HG02610 (cell line): ENCODE measurements around the gene HMBS.
"Not testable (repeated sequence)": the region's sequence is repeated elsewhere in the genome, so short reads cannot be mapped to it uniquely, and the experiment has no call there.

Experiments
- ATAC-seq: cut with Tn5 transposase; IDR thresholded peaks from one replicate; pipeline ENCODE4 v1.9.1; 2021; ENCODE audit warnings: mild to moderate bottlenecking, moderate library complexity; ENCODE audit not compliant: unreplicated experiment

HMBS gene

DNA sequence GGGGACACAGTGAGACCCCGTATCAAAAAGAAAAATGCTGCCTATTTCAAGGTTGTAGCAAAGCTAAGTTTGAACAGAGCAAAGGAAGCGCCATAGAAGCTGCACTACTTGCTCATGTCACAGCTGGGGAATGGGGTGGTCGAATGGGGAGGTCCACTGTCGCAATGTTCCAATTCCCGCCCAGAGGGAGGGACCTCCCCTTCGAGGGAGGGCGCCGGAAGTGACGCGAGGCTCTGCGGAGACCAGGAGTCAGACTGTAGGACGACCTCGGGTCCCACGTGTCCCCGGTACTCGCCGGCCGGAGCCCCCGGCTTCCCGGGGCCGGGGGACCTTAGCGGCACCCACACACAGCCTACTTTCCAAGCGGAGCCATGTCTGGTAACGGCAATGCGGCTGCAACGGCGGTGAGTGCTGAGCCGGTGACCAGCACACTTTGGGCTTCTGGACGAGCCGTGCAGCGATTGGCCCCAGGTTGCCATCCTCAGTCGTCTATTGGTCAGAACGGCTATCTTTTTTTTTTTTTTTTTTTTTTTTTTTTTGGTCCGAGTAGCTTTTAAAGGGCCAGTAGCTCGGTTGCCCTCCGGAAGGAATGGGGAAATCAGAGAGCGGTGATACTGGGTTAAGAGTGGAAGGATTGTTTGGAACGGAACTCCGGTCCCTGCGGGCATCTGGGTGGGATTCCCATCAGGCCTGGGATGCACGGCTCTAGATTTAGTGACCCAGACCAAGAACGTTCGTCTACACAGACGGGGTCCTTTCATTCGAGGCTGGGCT lies at the start of gene HMBS:
TSS of gene HMBS (plus strand) at position 219 of the 774 bp plus-strand sequence. CDS start at position 372, 153 bp downstream.
- peak; percentile 91 for ATAC-seq

DNA sequence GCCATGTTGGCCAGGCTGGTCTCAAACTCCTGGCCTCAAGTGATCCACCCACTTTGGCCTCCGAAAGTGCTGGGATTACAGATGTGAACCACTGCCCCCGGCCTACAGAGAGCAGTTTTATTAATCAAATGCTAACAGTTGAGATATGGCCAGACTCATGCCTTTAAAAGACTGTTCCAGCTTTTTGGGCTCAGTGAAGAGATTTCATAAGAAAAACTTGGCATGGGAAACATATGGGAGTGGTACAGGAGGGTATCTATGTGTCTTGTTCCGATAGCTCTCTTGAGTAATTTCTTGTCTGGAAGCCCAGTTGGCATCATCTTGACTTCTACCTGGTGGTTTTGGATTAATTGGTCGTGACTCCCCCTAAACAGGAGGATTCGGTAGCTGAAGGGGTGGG lies 45.8 kb upstream of the HMBS start:
- ATAC-seq: no peak

DNA sequence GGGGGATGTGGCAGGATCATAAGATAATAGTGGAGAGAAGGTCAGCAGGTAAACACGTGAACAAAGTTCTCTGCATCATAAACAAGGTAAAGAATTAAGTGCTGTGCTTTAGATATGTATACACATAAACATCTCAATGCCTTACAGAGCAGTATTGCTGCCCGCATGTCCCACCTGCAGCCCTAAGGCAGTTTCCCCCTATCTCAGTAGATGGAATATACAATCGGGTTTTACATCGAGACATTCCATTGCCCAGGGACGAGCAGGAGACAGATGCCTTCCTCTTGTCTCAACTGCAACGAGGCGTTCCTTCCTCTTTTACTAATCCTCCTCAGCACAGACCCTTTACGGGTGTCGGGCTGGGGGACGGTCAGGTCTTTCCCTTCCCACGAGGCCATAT lies 45.2 kb upstream of the HMBS start:
- ATAC-seq: not testable (repeated sequence)

DNA sequence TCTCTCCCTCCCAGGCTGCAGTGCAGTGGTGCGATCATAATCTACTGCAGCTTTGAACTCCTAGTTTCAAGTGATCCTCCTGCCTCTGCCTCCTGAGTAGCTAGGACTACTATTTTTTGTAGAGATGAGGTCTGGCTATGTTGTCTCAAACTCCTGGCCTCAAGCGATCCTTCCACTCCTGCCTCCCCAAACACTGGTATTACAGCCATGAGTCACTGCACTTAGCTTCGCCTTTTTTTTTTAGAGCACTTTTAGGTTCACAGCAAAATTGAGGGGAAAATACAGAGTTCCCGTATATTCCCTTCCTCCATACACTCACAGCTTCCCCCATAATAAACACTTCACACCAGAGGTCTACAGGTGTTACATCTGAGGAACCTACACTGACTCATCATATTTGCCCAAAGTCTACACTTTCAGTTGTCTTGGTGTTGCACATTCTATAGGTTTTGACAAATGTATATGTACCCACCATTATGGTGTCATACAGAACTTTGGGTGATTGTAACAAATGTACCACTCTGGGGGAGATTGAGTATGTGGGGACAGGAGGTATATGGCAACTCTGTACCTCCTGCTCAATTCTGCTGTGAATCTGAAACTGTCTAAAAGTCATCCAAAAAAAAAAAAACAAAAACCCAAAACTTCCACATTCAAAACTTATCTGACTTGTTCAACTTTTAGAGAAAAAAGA lies 42.7 kb upstream of the HMBS start:
- no peak for ATAC-seq

DNA sequence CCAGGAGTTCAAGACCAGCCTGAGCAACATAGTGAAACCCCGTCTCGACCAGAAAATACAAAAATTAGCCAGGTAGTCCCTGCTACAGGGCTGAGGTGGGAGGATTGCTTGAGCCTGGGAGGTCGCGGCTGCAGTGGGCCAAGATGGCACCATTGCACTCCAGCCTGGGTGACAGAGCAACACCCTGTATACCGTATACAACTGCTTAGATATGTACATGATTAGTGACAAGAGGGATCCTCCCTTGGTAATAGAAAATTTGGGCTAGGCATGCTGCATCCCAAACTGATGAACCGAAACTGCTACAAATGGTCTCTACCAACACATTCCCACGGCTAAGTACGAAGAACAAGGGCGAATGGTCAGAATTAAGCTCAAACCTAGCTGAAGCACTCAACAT lies 41.8 kb upstream of the HMBS start:
- ATAC-seq: no peak

DNA sequence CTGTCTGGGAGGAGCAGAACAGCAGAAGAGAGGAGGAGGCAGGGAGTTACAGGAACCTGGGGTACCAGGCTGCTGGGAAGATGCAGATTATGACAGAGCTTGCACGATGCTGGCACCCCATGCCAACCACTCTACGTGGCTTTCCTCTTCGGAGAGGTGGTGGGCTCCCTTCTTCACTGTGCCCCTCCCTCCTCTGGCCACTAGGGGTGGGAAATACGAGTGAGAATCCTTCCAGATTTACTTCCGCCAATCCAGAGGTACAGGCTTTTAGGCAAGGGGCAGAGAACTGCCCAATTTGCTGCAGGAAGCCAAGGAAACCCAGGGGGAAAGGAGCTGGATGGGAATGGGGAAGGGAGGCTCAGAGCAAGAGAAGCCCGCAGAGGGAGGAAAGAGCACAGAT lies 40.0 kb upstream of the HMBS start:
- ATAC-seq: no peak

DNA sequence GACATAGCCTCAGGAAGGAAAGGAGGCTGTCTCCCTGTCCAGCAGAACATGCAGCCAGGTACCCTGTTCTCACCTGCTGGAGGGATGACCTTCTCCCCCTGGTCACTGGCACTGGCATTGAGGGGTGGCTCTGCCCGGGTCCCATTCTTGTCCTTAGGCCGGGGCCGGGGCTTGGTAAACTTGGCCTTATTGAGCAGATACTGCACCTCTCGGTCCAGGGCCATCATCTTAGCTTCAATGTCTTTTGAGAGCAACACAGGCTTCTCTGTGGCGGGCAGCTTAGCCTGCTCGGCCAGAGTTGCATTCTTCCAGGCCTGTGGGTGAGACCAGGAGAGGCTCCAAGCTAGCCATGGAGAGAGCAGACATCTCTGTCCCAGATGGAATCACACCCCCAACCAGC lies 38.2 kb upstream of the HMBS start:
- ATAC-seq: no peak

DNA sequence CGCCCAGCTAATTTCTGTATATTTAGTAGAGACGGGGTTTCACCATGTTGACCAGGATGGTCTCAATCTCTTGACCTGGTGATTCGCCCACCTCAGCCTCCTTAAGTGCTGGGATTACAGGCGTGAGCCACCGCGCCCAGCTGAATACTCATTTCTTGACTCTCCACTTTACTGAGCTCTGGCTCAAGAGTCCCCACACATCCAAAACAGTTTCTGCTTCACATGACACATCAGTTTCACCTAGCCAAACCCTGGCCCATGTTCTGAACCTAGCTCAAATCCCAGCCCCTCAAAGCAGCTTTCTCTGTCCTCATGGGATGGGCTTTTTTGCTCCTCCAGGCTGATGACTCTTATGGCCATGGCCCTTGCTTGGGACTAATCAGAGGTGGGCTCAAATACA lies 37.5 kb upstream of the HMBS start:
- ATAC-seq: no peak

DNA sequence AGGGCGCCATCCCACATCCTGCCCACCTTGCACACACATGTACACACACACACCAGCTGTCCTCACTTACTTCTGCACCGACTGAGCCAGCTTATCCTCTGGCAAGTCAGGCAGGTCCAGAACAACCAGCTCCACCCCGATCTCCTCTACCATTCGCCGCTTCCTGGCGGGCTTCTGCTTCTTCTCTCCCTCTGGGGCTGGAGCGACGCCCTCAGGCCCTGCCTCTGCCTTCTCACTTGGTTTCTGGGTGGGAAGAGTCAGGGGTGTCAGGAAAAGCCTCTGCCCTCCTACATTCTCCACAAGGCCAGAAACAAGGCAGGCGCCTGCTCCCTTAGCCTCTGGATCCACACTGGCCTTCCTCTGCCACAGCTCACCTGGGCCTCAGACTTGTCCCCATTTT lies 36.0 kb upstream of the HMBS start:
- ATAC-seq: no peak

DNA sequence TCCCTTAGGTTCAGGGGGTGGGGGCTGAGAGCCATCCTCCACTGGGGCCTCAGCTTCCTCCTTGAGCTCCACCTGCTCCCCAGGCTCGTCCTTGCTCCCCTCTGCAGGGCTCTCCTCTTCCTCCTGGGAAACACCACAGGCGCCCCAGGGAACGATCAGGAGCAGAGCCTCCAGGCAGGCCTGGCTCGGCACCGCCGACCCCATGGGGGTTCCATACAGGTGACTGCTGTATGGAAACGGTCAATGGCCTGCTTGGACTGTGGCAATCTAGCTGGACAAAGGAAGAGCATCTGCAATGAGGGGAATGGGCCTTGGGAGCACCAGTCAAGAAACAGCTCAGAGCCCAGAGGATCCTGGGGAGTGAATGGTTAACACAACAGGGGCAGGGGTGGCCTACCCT lies 35.6 kb upstream of the HMBS start:
- no peak for ATAC-seq

DNA sequence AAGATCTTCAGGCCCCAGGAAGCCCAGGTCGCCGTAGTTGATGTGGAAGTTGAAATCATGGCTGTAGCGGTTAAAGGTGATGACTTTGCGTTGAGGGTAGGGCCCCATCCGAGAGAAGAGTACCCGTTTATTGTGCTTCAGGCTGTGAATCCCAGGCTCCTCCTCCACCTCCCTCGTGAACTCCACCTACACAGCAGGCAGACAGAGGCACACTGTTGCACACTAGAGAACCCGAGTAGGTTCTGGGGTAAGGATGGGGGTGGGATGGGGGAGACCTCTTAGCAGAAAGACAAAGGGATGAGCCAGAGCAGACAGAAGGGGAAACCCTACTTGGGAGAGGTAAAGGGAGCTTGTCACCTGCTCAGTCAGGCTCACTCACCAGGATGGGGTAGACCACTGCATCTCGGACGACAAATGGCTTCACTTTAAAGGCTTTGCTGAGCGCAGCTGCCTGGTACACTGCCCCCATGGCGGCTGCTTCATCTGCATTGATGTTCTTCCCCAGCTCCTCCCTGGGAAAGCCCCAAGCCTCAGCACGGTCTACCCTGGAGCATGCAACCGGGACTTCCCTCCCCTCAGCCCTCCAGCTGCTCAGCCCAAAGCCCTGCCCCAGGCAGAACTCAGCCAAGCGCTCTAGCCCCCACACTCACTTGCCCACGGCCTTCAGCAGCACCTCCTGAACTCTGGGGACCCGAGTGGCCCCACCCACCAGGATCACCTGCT lies 33.1 kb upstream of the HMBS start:
- peak; percentile 71 for ATAC-seq

DNA sequence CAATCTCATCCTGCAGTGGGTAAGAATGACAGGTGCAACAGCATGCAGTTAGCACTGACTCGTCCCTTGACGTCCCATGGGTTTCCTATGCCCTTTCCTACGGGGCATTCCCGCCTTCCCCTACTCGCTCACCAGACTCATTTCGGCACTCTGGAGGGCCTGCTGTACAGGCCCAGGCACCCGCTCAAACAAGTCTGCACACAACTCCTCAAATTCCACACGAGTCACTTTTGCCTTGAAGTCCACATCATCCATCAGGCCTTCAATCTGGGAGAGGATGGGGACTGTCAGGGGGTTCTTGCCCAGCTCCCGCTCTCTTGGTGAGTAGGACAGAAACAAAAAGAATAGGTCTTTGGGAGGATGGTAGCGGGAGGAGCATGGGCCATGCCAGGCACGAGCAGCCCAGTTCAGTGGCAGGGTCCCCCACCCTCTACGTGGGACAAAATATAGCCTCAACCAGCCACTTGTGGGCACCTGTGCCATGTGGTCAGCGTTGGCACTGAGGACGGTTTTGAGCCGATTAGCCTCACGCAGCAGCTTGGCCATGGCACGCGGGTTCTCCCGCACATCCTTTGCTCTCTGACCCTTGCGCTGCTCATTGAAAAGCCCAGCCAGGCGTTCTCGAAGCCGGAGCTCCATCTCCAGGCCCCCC lies 32.4 kb upstream of the HMBS start:
- ATAC-seq: no peak

DNA sequence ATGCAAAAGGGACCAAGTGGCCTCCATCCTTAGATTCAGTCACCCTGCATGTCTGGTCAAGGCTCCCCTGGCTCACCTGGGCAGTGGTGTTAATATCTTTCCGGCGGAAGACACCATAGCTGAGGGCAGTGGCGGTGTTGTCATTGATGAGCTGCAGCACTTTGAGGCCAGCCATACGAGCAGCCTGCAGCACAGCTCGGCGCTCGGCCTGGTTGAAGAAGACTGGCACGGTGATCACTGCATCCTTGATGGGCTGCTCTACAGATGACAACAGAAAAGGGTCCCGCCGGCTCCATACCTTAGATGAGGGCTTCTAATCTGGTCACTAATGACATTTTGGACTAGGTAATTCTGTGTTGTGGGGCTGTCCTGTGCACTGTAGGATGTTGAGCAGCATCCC lies 30.3 kb upstream of the HMBS start:
- no peak for ATAC-seq

DNA sequence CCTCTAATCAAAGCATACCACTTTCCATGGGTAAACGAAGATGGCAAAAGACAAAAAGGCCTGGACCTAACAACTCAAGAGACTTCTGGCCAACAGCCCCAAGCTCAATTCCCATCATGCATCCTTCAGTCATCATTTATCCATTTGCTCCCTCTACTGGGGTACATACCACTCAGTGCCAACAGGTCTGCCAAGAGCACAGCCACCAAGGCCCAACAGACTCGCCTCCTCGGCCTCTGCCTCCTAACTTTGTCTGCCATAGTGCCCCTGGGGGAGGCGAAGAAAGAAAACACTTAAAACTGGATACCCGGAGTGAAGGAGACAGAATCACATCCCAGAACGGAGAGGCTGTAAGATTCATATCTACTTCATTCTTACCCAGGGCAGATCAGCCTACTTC lies 28.8 kb upstream of the HMBS start:
- no peak for ATAC-seq

DNA sequence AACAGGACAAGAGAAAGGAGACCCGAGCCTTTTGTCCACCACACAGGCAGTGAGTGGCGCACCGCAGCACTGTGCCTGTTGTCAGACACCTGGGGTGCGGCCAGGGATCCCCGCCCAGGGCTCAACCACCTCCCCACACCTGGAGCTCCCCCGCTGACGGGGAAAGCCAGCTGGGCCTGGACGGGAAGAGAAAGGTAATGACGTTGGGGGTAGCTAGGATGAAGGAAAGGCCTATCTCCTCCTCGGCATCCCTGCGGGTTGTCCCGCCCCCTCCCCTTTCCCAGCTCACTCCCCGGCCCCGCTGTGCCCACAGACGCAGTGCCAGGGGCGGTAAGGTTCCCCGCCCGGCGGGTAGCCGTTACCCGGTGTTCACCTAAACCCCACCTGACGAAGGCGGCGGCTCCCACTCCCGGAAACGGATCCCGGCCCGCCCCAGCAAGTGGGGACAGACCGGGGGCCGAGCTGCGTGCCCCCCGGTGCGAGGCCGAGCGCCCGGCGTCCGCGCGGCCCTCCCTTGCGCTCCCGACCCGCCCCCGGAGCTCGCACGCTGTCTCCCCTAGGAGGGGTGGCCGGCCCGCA lies 28.2 kb upstream of the HMBS start:
- peak; percentile 3 for ATAC-seq

DNA sequence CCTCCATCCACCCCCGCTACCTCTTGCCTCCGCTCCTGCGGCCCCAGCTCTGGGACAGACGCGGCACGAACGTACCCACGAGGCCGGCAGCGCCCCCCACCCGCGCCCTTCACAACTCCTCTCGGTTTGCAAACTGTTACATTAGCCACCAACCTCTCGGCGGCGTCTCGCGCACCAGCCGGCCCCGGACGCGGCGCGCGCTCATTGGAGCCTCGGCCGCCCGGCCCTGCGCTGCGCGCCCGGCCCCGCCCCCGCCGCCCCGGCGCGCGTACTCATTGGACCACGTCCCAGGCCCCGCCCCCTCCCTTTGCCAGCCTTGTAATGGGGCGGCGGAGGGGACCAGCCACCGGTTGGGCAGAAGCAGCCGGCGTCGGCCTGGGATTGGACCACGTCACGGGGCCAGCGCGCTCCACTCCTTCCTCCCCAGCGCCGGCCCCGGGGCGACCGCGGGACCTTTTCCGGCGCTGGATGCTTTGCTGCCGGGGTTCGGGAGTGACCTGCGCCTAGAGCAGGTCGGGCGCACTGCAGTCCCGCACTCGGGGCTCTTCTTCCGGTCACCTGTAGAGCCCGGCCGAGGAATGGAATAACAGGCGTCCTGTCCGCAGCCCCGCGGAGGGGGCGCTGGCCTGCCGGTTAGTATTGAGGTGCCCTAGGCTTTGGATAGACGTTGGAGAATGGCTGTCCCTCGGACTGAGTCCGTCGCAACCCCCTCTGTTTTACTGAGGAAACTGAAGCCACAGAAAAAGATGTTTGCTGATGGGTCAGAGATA lies 27.5 kb upstream of the HMBS start, which contains the start of gene HYOU1:
TSS of gene HYOU1 (minus strand) at position 206 of the 770 bp plus-strand sequence. CDS start 1,045 bp downstream, outside the sequence.
- ATAC-seq: peak; percentile 93

DNA sequence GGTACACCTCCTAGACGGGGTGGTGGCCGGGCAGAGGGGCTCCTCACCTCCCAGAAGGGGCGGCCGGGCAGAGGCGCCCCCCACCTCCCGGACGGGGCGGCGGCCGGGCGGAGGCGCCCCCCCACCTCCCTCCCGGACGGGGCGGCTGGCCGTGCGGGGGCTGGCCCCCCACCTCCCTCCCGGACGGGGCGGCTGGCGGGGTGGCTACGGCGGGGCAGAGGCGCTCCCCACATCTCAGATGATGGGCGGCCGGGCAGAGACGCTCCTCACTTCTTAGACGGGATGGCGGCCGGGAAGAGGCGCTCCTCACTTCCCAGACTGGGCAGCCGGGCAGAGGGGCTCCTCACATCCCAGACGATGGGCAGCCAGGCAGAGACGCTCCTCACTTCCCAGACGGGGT lies 25.6 kb upstream of the HMBS start:
- not testable (repeated sequence) for ATAC-seq

DNA sequence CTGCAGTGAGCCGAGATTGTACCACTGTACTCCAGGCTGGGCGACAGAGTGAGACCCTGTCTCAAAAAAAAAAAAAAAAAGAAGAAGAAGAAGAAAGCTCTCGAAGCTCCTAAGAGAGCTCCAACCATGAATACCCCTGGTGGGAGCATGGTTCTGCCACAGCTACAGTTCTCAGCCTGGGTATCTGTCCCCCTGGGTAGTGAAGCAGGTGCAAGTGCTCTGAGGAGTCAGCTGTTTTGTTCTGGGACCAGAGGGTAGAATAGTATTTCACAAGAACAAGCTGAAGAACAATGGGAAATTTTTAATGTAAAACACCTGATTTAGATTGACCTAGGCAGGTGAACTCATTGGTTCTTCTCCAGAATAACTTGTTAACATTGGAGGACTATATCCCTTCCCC lies 23.4 kb upstream of the HMBS start:
- no peak for ATAC-seq

DNA sequence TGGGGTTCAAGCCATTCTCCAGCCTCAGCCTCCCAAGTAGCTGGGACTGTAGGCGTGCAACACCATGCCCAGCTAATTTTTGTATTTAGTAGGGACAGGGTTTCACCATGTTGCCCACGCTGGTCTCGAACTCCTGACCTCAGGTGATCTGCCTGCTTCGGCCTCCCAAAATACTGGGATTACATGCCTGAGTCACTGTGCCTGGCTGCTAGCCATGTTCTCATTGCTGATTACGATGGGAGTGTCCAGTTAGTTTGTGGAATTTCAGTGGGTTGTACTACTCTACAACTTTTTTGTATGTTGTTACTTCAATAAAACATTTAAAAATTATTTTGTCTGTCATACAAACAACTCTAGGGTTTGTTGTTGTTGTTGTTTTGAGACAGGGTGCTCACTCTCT lies 21.9 kb upstream of the HMBS start:
- ATAC-seq: no peak

DNA sequence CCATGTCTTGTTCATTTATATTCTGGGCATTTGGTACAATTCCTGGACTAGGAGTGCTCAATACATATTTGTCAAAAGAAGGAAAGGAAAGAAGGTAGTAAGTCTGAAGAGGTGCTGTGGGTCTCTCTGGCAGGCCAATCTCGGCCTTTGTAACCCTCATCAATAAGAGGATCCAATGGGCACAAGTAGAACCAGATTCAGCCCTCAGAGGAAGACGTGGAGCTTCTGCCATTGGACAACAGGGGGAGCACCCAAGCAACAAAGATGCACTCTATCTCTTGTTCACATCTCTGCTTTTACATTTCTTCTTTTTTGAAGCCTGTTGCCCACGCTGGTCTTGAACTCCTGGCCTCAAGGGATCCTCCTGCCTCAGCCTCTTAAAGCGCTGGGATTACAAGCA lies 19.3 kb upstream of the HMBS start:
- ATAC-seq: no peak
